ENCODE data around the gene ASB6. TPM values are rescaled to one million over a fixed set of nuclear protein-coding genes. Genes with fewer than 3 reads are reported as not detected.

The ASB6 gene
- total RNA-seq, 4 donors from 2014 or later: 14.5 to 35.4 (median 16.3) TPM

DNA sequence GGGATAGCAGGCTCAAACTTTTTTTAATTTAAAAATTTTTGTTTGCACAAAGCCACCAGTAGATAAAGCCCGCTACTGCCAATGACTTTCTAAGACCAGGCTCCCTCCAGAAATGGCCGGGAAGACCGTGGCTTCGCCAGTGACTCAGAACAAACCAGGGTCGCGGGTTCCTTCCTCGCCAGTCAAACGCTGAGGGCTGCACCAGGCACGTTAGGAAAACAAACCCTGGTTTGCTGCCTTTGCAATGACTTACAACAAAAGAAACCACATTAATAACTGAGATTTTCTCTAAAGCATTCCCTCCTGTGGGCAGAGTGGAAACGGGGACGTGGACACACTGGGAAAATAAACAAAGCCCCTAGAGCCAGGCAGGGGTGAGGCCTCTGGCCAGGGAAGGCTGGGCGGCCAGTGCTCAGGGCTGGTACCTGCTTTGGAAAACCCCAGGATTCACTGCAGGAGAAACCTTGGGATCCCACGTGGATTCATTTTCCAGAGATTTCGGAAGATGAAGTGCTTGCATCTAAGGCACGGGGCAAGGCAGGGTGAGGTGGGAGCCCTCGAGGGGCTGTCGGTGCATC, 27.3 kb upstream of the ASB6 start:
- DNase-seq (ENCODE audit: low spot score): no peak
- TF ChIP-seq, protein P1, sequence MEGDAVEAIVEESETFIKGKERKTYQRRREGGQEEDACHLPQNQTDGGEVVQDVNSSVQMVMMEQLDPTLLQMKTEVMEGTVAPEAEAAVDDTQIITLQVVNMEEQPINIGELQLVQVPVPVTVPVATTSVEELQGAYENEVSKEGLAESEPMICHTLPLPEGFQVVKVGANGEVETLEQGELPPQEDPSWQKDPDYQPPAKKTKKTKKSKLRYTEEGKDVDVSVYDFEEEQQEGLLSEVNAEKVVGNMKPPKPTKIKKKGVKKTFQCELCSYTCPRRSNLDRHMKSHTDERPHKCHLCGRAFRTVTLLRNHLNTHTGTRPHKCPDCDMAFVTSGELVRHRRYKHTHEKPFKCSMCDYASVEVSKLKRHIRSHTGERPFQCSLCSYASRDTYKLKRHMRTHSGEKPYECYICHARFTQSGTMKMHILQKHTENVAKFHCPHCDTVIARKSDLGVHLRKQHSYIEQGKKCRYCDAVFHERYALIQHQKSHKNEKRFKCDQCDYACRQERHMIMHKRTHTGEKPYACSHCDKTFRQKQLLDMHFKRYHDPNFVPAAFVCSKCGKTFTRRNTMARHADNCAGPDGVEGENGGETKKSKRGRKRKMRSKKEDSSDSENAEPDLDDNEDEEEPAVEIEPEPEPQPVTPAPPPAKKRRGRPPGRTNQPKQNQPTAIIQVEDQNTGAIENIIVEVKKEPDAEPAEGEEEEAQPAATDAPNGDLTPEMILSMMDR (IDR thresholded peaks at IDR 0.05): no peak
- ATAC-seq (ENCODE audit: low FRiP score): no peak

DNA sequence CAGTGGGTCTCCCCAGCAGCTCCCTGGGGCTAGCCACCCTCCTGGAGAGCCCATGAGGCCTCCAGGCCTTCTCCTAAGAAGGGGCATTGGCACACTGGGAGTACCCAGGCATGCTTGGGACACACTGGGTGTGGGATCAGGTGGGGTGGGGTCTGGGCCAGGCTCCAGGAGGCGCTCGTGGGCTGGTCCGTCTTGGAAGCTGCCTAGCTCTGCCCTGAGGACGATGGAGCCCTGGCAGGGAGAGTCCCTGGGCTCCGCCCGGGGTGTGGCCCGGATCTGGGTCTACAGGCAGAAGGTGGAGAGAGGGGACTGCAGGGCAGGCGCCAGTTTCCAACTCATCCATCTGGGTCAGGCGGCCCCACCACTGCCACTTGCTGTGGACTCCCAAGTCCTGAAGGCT, 25.9 kb upstream of the ASB6 start:
- TF ChIP-seq, protein P1 (IDR thresholded peaks at IDR 0.05): no peak
- ATAC-seq (ENCODE audit: low FRiP score) (no peak), DNase-seq (ENCODE audit: low spot score) (no peak)

DNA sequence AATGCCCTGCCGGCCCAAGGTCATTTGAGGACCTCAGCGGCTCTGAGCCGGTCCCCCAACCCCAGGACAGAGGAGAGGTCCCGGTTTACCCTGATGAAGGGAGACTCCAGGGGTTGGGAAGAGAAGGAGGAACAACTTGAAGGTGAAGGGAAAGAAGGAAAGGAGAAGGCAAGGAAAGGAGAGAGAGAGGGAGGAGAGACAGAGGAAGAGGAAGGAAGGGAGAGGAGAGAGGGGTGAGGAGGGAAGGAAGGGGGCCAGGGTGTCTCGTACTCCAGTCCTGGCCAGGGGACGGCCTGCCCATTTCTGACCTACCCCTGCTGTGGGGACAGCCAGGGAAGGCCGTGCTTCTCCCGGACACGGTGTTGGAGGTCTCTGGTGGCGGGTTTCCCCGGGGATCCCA, 25.4 kb upstream of the ASB6 start:
- DNase-seq (ENCODE audit: low spot score) (no peak), ATAC-seq (ENCODE audit: low FRiP score) (no peak)
- TF ChIP-seq, protein P1 (IDR thresholded peaks at IDR 0.05): no peak

DNA sequence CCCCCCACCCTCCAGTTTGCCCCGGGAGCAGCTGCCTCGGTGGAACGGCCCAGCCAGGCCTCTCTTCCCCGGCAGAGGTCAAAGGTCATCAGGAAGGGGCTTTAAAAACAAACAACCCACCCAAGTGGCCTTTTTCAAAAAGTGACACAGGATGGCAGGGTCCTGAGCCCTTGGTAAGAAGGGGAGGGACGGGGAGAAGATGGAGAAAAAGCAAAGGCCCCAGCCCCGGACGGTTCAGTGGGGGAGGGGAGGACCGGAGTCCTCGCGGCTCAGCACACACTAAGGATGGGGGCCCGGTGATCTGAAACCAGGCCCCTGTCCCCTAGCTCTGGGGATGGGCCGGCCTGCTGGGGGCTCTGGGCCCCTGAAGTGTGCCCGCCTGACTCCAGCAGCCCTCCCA, 24.6 kb upstream of the ASB6 start:
- no peak for DNase-seq (ENCODE audit: low spot score)
- TF ChIP-seq, protein P1 (IDR thresholded peaks at IDR 0.05): no peak
- ATAC-seq (ENCODE audit: low FRiP score): no peak

DNA sequence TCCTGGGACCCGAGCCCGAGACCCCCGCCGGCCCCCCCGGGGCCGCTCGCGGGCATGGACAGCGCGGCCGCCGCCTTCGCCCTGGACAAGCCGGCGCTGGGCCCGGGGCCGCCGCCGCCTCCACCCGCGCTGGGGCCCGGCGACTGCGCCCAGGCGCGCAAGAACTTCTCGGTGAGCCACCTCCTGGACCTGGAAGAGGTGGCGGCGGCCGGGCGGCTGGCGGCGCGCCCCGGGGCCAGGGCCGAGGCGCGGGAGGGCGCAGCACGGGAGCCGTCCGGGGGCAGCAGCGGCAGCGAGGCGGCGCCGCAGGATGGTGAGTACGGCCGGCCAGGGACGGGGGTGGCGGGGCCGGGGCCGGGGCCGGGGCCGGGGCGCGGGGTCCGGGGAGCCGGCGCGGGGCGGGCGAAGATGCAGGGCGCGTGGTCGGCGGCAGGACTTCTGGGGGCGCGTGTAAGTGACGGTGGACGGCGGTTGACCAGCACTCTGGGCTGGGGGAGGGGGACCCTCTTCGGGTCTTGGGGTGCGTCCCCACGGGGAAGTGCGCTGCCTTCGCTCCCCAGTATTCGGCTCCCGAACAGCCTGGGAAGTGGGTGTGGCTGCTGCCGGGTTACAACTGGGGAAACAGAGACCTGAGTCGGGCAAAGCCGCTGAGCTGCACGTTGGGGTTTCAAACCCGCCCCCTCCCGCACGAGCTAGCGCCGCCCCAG, 24.0 kb upstream of the ASB6 start:
- no peak for DNase-seq (ENCODE audit: low spot score)
- ATAC-seq (ENCODE audit: low FRiP score): no peak
- TF ChIP-seq, protein P1 (IDR thresholded peaks at IDR 0.05): no peak

DNA sequence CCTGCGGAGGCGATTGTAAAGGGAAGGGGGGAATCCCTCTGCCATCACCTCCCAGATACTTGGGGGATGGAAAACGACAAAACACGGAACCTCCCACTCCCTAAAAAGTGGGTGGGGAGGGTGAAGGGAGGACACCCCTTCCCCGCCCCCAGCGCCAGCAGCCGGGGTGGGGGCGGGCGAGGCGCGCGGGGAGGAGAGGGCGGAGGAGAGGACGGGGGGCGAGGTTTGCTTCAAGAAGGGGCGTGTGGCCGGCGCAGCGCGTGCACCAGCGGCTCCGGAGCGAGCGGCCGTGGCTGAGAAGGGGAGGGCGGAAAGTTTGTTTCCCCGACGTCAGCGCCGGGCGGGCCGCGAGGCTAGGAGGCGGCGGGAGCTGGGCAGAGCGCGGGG, 23.4 kb upstream of the ASB6 start, which contains the start of gene PRRX2:
Gene PRRX2, plus strand, starts transcription at position 259 of the 387 bp plus-strand sequence. CDS start 221 bp downstream, outside the sequence.
- DNase-seq (ENCODE audit: low spot score): no peak
- TF ChIP-seq, protein P1 (IDR thresholded peaks at IDR 0.05): no peak
- ATAC-seq (ENCODE audit: low FRiP score): peak; percentile 63
